ENCODE measurements around the gene CLDN10. TPM values are rescaled to one million over a fixed set of nuclear protein-coding genes. Genes with fewer than 3 reads are reported as not detected.

The CLDN10 gene
- total and polyA plus RNA-seq, 2 of the 8 experiments (the other 6 are each of a cell fraction or from before 2014, with no cell fraction given) = 41.2 to 43.6 TPM

- Histone ChIP-seq H4K5ac (ENCODE audit: insufficient read length, low read depth, low read length) (no peak overlapping the region), H3K4me1 (replicated peaks in 1 of 4; ENCODE audit: control insufficient read depth in 3 of 4, insufficient read depth in 4 of 4, low read length in 3 of 4) (peaks cover 0 to 7% (median 1%) of the 10 kb centered on the region in 4 experiments; a peak in 4 of 7 replicates), H3K9ac (replicated peaks in 1 of 4; ENCODE audit: extremely low read depth in 1 of 4, low read depth in 3 of 4, low read length in 3 of 4) (no peak overlapping the region), H2AK5ac (ENCODE audit: low read depth, low read length) (no peak overlapping the region), H3K23me2 (ENCODE audit: low read depth, low read length) (no peaks in the 10 kb centered on the region), H4K20me1 (replicated peaks in 1 of 2; ENCODE audit: control insufficient read depth in 1 of 2, insufficient read depth in 2 of 2, low read length in 2 of 2) (no peaks in the 10 kb centered on the region), H2BK12ac (ENCODE audit: low read depth, low read length) (no peak overlapping the region), H3K27me3 (replicated peaks in 1 of 4; ENCODE audit: control insufficient read depth in 3 of 4, extremely low read depth in 1 of 4, insufficient read depth in 3 of 4, low read length in 3 of 4) (no peaks in the 10 kb centered on the region), H3K14ac (ENCODE audit: insufficient read length) (no peak overlapping the region), H2AFZ (ENCODE audit: low read length) (no peak overlapping the region), H2BK15ac (ENCODE audit: low read length) (no peak overlapping the region), H4K8ac (ENCODE audit: extremely low read depth, insufficient read depth, low read length) (no peak overlapping the region), H3K18ac (ENCODE audit: extremely low read depth, low read length) (no peak overlapping the region), H3K27ac (ENCODE audit: low read depth, low read length) (no peak overlapping the region), H2BK120ac (replicated peaks; ENCODE audit: low read depth, low read length) (no peak overlapping the region), H3K23ac (ENCODE audit: insufficient read length) (no peak overlapping the region), H3K9me3 (ENCODE audit: insufficient read depth in 2 of 2, low read depth in 1 of 2, low read length in 1 of 2) (no peaks in the 10 kb centered on the region), H3K56ac (replicated peaks; ENCODE audit: insufficient read length, low read depth, low read length) (no peak overlapping the region), H4K91ac (replicated peaks; ENCODE audit: insufficient read length, low read length) (no peak overlapping the region), H3K4me2 (ENCODE audit: insufficient read depth in 1 of 2, low read depth in 2 of 2, low read length in 2 of 2) (no peak overlapping the region), H3K4ac (replicated peaks; ENCODE audit: insufficient read length, low read depth, low read length) (no peak overlapping the region), H2BK5ac (ENCODE audit: low read depth, low read length) (no peak overlapping the region), H3K36me3 (ENCODE audit: control insufficient read depth in 2 of 4, insufficient read depth in 4 of 4, low read length in 3 of 4) (no peaks in the 10 kb centered on the region), H2BK20ac (ENCODE audit: low read length) (no peak overlapping the region), H3K79me2 (ENCODE audit: control insufficient read depth in 1 of 2, insufficient read depth in 2 of 2, low read length in 2 of 2) (no peaks in the 10 kb centered on the region), H3K79me1 (ENCODE audit: low read depth, low read length) (no peaks in the 10 kb centered on the region), H3K4me3 (ENCODE audit: extremely low read depth in 1 of 4, insufficient read depth in 2 of 4, low read depth in 3 of 4, low read length in 4 of 4) (no peak overlapping the region)
- POLR2A ChIA-PET (ENCODE audit: partially characterized antibody) = no interaction called here
- no peak for FAIRE-seq
- no peak for DNase-seq (ENCODE audit: low read depth in 1 of 2, low spot score in 2 of 2)
- CTCF ChIA-PET (ENCODE audit: partially characterized antibody) = interaction anchor here (0.9 to 1.5 kb wide), 4 partner anchors 17 to 1226 kb away, joined by 3 read pairs; no protein-coding TSS in a partner anchor
- no peak for TF ChIP-seq HDAC2 (IDR thresholded peaks at IDR 0.05; ENCODE audit: borderline replicate concordance in 1 of 2, low read depth in 2 of 2, low read length in 2 of 2)
- no peak for TF ChIP-seq CEBPB (IDR thresholded peaks at IDR 0.05; ENCODE audit: low read depth, low read length)
- no peak for TF ChIP-seq KDM4A (IDR thresholded peaks at IDR 0.05; ENCODE audit: low read depth, low read length, severe bottlenecking)
- TF ChIP-seq GABPA (IDR thresholded peaks at IDR 0.05; ENCODE audit: borderline replicate concordance, insufficient read depth, low read length) = no peak
- TF ChIP-seq JUND (IDR thresholded peaks at IDR 0.05; ENCODE audit: low read length) = no peak
- TF ChIP-seq JUN (IDR thresholded peaks at IDR 0.05; ENCODE audit: low read depth, low read length) = no peak
- no peak for TF ChIP-seq CBX5 (IDR thresholded peaks at IDR 0.05; ENCODE audit: low read depth, low read length)
- TF ChIP-seq KDM1A (IDR thresholded peaks at IDR 0.05; ENCODE audit: borderline replicate concordance, low read length) = no peak
- no peak for TF ChIP-seq CBX8 (IDR thresholded peaks at IDR 0.05; ENCODE audit: borderline replicate concordance, low read depth, low read length)
- no peak for TF ChIP-seq TAF1 (IDR thresholded peaks at IDR 0.05; ENCODE audit: low read depth, low read length)
- TF ChIP-seq RXRA (IDR thresholded peaks at IDR 0.05; ENCODE audit: insufficient read depth, low read depth, low read length) = no peak
- TF ChIP-seq, protein P1, sequence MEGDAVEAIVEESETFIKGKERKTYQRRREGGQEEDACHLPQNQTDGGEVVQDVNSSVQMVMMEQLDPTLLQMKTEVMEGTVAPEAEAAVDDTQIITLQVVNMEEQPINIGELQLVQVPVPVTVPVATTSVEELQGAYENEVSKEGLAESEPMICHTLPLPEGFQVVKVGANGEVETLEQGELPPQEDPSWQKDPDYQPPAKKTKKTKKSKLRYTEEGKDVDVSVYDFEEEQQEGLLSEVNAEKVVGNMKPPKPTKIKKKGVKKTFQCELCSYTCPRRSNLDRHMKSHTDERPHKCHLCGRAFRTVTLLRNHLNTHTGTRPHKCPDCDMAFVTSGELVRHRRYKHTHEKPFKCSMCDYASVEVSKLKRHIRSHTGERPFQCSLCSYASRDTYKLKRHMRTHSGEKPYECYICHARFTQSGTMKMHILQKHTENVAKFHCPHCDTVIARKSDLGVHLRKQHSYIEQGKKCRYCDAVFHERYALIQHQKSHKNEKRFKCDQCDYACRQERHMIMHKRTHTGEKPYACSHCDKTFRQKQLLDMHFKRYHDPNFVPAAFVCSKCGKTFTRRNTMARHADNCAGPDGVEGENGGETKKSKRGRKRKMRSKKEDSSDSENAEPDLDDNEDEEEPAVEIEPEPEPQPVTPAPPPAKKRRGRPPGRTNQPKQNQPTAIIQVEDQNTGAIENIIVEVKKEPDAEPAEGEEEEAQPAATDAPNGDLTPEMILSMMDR (IDR thresholded peaks at IDR 0.05; ENCODE audit: control extremely low read depth in 1 of 3, insufficient read depth in 1 of 3, low read depth in 1 of 3, low read length in 3 of 3) = no peak
These were observed 43.5 kb upstream of the CLDN10 start for GRCh38 chr13:95508996-95509395.
